RWPE2 (cell line): ENCODE data around the gene PLEKHB1.

Experiments used
- ATAC-seq: fragments of 200-7000 bp; cut with Tn5 transposase; 3 replicates; pipeline ENCODE4 v1.9.1; 2021; ENCODE audit warnings: low read depth
- DNase-seq: peaks from one replicate; pipeline ENCODE4 v3.0.0-alpha.2; 2020; ENCODE audit warnings: low spot score
- H3K27ac ChIP-seq: fragments of 450-650 bp; 2 replicates; pipeline ENCODE4 v1.5.1; 2017; ENCODE audit warnings: mild to moderate bottlenecking; ENCODE audit not compliant: poor library complexity, severe bottlenecking
- H3K27me3 ChIP-seq: fragments of 250-450 bp; sonication (Bioruptor Pico); 2 replicates; pipeline ENCODE4 v1.5.1; 2021; ENCODE audit warnings: mild to moderate bottlenecking, moderate library complexity; ENCODE audit not compliant: insufficient read depth, poor library complexity, severe bottlenecking
- H3K36me3 ChIP-seq: fragments of 250-450 bp; sonication (Bioruptor Pico); 2 replicates; pipeline ENCODE4 v1.5.1; 2020; ENCODE audit warnings: low read depth, mild to moderate bottlenecking, moderate library complexity
- H3K4me1 ChIP-seq: fragments of 250-450 bp; sonication (Bioruptor Pico); 2 replicates; pipeline ENCODE4 v1.5.1; 2021; ENCODE audit warnings: mild to moderate bottlenecking, moderate library complexity; ENCODE audit not compliant: insufficient read depth, poor library complexity, severe bottlenecking
- H3K4me3 ChIP-seq: fragments of 250-450 bp; sonication (Bioruptor Pico); 2 replicates; pipeline ENCODE4 v1.5.1; 2021; ENCODE audit warnings: mild to moderate bottlenecking, moderate library complexity; ENCODE audit not compliant: severe bottlenecking
- H3K9me3 ChIP-seq: fragments of 250-450 bp; sonication (Bioruptor Pico); 2 replicates; pipeline ENCODE4 v1.5.1; 2021; ENCODE audit warnings: mild to moderate bottlenecking, moderate library complexity; ENCODE audit not compliant: severe bottlenecking
- TF ChIP-seq, protein P1 (sequence below): fragments of 450-650 bp; IDR thresholded peaks from one replicate; pipeline ENCODE4 v1.5.1; 2017; ENCODE audit warnings: mild to moderate bottlenecking, moderate library complexity; ENCODE audit not compliant: poor library complexity, severe bottlenecking

Gene PLEKHB1

DNA sequence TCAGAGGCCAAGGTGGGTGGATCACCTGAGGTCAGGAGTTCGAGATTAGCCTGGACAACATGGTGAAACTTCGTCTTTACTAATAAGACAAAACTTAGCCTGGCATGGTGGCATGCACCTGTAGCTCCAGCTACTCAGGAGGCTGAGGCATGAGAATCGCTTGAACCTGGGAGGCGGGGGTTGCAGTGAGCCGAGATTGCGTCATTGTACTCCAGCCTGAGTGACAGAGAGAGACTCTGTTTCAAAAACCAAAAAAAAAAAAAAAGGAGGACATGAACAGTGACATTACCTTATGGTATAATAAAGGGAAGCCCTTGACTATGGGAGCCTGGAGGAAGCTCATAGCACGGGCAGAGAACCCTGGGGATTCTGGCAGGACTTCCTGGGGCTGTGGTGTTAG lies 16.5 kb upstream of the PLEKHB1 start:
- Histone ChIP-seq H3K9me3 (no peaks in the 10 kb centered on the region), H3K4me1 (no peaks in the 10 kb centered on the region), H3K36me3 (no peaks in the 10 kb centered on the region), H3K27me3 (no peaks in the 10 kb centered on the region), H3K4me3 (no peak overlapping the region), H3K27ac (no peak overlapping the region)
- ATAC-seq (no peak), DNase-seq (no peak)
- TF ChIP-seq, protein P1, sequence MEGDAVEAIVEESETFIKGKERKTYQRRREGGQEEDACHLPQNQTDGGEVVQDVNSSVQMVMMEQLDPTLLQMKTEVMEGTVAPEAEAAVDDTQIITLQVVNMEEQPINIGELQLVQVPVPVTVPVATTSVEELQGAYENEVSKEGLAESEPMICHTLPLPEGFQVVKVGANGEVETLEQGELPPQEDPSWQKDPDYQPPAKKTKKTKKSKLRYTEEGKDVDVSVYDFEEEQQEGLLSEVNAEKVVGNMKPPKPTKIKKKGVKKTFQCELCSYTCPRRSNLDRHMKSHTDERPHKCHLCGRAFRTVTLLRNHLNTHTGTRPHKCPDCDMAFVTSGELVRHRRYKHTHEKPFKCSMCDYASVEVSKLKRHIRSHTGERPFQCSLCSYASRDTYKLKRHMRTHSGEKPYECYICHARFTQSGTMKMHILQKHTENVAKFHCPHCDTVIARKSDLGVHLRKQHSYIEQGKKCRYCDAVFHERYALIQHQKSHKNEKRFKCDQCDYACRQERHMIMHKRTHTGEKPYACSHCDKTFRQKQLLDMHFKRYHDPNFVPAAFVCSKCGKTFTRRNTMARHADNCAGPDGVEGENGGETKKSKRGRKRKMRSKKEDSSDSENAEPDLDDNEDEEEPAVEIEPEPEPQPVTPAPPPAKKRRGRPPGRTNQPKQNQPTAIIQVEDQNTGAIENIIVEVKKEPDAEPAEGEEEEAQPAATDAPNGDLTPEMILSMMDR = no peak

DNA sequence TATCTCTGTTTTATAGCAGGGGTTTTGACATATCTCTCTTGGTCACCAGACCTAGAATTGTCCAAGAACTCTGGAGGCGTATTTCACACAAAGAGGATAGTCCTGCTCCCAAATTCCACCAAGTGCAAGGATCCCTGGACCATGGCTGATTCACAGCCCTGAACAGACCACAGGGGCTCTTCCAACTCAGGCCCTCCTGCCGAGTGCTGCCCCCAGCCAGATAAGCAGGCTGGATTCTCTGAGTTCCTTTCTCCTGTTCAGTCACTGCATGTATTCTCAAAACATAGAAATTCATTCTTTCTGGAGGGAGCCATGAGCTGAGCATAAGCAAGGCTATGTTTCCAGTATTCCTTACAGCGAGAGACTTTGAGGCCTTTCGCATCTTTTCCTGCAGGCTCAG lies 13.4 kb upstream of the PLEKHB1 start:
- no peak overlapping the region for H3K4me3 ChIP-seq
- no peak overlapping the region for H3K27ac ChIP-seq
- ATAC-seq (no peak), DNase-seq (no peak)
- H3K9me3 ChIP-seq = no peaks in the 10 kb centered on the region
- TF ChIP-seq, protein P1 = no peak
- H3K4me1 ChIP-seq = no peaks in the 10 kb centered on the region
- no peaks in the 10 kb centered on the region for H3K27me3 ChIP-seq
- no peaks in the 10 kb centered on the region for H3K36me3 ChIP-seq

DNA sequence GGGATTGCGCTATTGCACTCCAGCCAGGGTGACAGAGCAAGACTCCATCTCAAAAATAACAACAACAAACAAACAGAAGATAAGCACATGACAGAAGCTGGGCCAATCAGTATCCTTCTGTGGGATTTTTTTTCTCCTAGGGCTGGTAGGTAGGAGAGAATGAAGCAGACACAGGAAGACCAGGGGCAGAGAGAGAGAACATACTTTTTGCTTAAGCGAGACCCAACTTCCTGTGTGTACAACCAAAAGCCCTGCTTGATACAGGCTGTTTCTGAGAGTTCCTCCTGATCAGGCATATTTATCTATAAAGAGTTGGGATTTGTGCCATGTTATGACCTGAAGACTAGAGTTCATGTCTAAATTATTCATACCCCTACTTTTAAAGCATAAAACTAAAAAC lies 12.4 kb upstream of the PLEKHB1 start:
- H3K4me3 ChIP-seq = no peak overlapping the region
- H3K9me3 ChIP-seq = no peaks in the 10 kb centered on the region
- H3K27ac ChIP-seq = no peak overlapping the region
- no peaks in the 10 kb centered on the region for H3K4me1 ChIP-seq
- H3K36me3 ChIP-seq = no peaks in the 10 kb centered on the region
- H3K27me3 ChIP-seq = no peaks in the 10 kb centered on the region
- no peak for DNase-seq
- TF ChIP-seq, protein P1 = no peak
- no peak for ATAC-seq

DNA sequence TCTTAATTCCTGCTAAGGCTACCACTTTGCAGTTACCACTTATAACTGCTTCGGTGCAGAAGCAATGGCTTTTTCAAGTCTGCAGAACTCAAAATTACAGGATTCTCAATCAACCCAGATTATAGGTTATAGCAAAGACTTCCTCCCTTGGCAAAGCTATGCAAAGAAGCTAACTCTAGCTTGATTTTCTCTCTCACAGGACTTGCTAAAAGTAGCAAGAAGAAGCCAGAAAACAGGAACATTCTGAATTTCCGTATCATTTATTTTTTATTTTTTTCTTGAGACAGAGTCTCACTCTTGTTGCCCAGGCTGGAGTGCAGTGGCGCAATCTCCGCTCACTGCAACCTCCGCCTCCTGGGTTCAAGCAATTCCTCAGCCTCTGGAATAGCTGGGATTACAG lies 10.7 kb upstream of the PLEKHB1 start:
- Histone ChIP-seq H3K27ac (no peak overlapping the region), H3K9me3 (no peaks in the 10 kb centered on the region), H3K36me3 (no peaks in the 10 kb centered on the region), H3K4me3 (no peak overlapping the region), H3K27me3 (no peaks in the 10 kb centered on the region), H3K4me1 (no peaks in the 10 kb centered on the region)
- no peak for DNase-seq
- ATAC-seq = no peak
- TF ChIP-seq, protein P1 = no peak

DNA sequence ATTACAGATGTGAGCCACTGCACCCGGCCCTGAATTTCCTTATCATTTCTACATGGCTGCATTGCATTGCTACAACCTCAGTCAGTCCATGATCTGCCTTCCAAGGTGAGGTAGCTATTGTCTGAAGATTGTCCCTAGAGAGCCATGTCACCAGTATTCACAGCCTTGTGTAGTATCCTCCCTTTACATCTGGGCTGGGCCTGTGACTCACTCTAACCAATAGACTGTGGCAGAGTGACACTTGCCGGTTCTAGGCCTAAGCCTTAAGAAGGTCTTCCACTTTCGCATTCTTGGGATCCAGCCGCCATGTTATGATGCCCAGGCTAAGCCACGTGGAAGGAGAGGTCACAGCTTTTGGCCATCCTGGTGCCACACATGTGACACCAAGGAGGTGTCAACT lies 10.1 kb upstream of the PLEKHB1 start:
- no peak overlapping the region for H3K27ac ChIP-seq
- H3K27me3 ChIP-seq = no peaks in the 10 kb centered on the region
- H3K4me1 ChIP-seq = no peaks in the 10 kb centered on the region
- ATAC-seq = no peak
- TF ChIP-seq, protein P1 = no peak
- no peaks in the 10 kb centered on the region for H3K9me3 ChIP-seq
- no peak for DNase-seq
- no peaks in the 10 kb centered on the region for H3K36me3 ChIP-seq
- no peak overlapping the region for H3K4me3 ChIP-seq
